ENCODE measurements around the gene INPP5A.
"Not testable (repeated sequence)": the region's sequence is repeated elsewhere in the genome, so short reads cannot be mapped to it uniquely, and the experiment has no call there.

INPP5A gene

GRCh38 chr10:132732518-132732917 is 194.9 kb downstream of the INPP5A start:
- no peak for DNase-seq

- DNase-seq = no peak
Observed at GRCh38 chr10:132733926-132734325, 196.3 kb downstream of the INPP5A start.

- DNase-seq = no peak
Observed at GRCh38 chr10:132735341-132735775, 197.8 kb downstream of the INPP5A start.

DNA sequence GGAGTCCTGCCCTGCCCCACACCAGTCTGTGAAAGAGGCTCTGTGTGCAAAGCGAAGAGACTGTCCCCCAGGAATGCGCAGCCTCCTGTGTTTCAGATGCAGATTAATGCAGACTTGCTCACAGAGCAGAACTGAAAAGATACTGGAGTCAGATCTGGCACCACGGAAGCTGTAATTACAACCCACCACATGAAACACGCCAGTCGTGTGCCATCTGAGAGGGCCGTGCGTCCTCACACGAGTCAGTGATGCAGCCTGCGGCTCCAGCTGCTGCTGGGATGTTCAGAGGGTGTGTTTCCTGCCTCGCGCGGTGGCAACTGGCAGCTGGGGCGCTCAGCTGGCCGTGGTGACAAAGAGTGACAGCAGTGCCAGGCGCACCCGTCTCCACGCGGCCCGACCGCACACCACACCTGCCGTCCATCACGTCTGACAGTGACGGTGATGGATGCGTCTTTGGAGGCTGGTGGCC is 198.4 kb downstream of the INPP5A start:
- no peak for DNase-seq

DNA sequence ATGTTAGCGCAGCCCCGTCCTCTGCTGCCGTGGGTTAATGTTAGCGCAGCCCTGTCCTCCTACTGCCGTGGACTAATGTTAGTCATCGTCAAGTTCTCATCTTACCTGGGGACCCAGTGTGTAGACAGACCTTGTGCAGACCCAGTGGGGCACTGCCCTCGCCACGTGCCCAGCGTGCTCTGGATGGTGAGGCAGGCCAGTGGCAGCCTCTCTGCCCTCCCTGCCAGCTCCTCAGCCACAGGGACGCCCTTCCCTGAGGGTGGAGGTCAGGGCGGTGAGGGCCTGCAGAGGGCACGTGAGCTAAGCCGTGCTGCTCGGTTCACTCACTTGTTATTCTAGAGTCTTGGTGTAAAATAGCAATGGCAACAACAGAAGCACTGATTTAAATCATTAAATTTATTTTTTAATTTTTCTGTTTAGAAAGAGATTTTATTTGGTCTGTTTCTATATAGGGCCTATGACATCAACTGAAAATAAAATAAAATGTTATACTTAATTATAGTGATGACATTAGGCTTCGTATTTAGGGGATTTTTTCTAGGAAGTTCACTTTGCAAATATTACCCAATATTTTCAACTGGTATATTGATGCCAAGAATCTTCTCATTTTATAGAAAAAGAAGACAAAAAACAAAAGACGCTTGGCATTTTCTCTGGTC is 199.9 kb downstream of the INPP5A start:
- no peak for DNase-seq

- DNase-seq = no peak
Observed at GRCh38 chr10:132738454-132739224, 201.1 kb downstream of the INPP5A start.

GRCh38 chr10:132739225-132739613 is 201.6 kb downstream of the INPP5A start:
- DNase-seq = no peak

DNA sequence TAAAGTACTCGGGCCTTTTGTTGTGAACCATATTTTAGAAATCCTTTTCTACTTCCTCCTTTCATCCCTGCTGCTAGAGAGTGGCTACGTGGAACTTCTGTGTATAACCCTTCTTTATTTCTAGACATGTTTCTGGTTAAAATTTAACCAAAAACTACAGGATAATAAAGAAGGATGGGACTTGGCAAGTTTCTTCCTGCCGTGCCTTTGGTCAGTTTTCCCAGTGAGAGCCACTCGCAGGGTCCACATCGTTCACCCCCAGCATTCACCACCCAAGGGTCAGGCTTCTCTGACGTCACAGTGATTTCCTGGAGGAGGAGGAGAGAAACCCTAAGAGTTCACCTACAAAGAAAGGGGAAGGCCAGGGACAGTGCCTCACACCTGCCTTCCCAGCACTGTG is 203.0 kb downstream of the INPP5A start:
- no peak for DNase-seq

DNA sequence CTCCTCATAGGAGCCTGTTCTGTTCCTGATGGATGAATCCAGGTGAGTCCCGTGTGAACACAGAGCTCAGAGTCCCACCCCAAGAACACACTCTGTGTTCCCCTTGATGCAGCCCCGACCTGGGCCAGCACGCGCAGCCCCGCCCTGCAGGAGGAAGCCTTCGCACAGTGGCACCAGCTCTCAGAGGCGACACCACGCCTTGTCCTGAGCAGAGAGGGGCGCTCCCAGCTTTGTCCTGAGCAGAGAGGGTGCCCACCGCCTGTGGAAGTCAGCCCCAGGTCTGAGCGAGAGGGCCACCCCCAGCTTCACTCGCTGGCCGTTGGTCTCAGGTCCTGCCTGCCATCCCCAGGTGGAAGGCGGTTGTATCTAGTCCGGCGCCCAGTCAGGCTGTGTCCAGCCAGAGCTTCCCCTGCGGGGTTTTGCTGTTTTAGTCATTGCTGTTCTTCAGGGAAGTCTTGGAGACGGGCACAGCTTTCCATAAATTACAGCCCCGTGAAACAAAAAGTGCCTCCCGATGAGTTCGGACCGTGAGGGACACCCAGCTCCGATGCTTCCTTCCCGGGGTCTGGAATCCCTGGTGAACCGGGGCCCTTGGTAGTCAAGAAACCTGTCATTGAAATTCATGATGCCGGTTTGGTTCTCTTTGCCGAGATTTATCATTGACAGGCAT is 204.7 kb downstream of the INPP5A start:
- DNase-seq = no peak

DNA sequence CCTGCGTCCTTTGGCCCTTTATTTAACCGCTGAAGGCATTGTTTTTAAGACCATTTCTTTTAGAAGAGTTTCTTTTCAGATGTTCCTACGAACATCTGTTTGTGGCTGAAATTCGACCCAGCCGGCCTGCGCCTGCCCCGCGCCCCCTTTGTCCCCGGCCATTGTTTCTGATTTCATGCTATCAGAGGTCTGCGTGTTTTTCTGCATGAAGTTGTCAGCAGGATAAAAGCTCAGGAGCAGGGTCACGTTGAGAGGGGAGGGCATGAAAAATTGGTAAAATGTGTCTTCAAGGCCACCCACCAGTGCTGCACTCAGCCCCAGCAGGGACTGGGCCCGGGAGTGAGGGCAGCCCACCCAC is 205.2 kb downstream of the INPP5A start:
- DNase-seq = no peak

GRCh38 chr10:132743196-132743924 is 205.8 kb downstream of the INPP5A start:
- not testable (repeated sequence) for DNase-seq

- no peak for DNase-seq
Observed at GRCh38 chr10:132743925-132744490, 206.4 kb downstream of the INPP5A start.

DNA sequence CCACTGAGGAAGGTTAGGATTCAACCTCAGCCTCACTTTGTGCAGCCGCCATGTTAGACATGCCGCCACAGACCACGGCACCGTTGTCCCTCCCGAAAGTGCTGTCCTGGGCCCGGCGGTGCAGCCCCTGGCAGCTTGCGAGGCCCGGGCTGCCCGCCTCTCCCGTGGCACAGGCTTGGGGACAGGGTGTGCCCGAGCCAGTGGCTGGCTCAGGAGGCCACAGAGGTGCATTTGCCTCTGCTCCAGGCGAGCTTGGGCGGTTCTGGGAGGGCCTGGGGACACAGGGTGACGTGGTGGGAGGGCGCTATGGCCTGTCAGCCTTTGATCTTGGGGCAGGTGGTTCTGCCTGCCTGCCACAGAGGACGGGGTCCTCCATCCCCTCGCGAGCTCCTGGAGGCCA is 207.3 kb downstream of the INPP5A start:
- DNase-seq = no peak

DNA sequence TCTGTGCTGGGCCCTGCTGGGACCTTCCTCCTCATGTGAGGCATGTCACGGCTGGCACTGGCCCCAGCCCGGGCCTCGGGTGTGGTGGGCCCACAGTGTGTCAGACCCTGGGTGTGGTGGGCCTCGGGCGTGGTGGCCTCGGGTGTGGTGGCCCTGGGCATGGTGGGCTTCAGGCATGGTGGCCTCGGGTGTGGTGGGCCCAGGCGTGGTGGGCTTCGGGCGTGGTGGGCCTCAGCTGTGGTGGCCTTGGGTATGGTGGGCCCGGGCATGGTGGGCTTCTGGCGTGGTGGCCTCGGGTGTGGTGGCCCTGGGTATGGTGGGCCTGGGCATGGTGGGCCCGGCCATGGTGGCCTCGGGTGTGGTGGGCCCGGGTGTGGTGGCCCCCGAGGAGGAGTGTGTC is 207.9 kb downstream of the INPP5A start:
- DNase-seq = no peak

DNA sequence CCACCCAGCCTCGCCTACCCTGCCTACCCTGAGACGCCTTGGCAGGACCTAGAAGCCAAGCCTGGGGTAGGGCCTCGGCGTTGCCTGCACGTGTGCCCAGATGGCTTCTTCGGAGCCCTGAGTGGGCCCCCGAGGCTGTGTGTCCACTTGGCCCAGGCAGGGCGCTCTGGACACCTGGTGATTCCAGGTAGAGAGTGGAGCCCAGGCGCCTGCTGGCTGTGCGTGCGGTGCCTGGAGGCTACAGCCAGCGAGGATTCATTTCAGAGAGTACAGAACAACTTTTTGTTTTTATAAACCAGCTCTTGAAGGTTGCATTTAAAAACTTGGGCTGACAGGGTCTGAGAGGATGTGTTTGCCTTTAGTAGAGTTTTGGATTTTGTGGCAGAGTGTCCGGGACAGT is 208.4 kb downstream of the INPP5A start:
- no peak for DNase-seq

- DNase-seq = no peak
Observed at GRCh38 chr10:132746386-132746785, 208.8 kb downstream of the INPP5A start.

GRCh38 chr10:132746801-132747625 is 209.4 kb downstream of the INPP5A start:
- no peak for DNase-seq

- no peak for DNase-seq
Observed at GRCh38 chr10:132748135-132748534, 210.5 kb downstream of the INPP5A start.

DNA sequence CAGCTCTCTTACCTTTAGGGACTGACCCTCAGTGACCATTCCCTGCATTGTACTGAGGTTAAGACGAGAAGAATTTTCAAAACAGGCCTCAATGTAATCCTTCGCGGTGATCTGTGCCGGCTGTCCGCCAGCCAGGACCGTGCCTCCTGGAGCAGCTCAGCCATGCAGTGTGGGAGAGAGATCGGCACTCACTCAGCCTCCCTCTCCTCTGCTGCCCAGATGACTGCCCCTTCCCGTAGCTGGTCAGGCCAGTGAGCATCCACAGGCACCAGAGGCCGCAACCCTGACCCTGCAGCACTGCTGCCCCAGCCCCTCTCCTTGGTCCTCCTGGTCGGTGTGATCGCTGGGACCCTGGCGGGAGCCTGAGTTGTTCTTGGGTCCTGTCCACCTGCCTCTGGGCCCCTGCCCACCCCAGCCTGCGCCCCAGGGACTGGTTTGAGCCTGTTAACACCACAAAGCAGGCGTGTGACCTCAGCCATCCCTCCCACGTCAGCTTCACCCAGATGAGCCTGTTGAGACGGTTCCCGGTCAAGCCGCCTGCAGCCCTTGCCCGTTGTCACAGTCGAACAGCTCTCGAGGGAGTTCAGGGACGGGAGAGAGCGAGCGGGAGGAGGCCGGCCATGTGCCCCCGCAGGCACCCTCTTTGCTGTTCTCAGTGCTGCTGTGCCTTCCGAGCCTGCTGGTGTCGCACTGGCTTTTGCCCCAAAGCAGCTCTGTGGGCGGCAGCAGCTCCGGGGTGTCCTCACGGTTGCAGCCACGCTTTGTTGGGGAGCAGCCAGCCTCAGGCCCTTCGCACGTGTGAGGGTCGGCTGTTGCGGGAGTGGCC is 211.2 kb downstream of the INPP5A start:
- DNase-seq = no peak

GRCh38 chr10:132749371-132749795 is 211.8 kb downstream of the INPP5A start:
- no peak for DNase-seq

- no peak for DNase-seq
Observed at GRCh38 chr10:132750936-132751335, 213.3 kb downstream of the INPP5A start.
